Omental fat pad (tissue), 4 donors: ENCODE data around the gene SGO1. TPM values are rescaled to one million over a fixed set of nuclear protein-coding genes. Genes with fewer than 3 reads are reported as not detected.
"Not testable (repeated sequence)": the region's sequence is repeated elsewhere in the genome, so short reads cannot be mapped to it uniquely, and the experiment has no call there.

ENCODE experiments used
- ATAC-seq: fragments of 150-250 bp; one replicate; pipeline ENCODE4 v1.9.1; 2016; ENCODE audit warnings: mild to moderate bottlenecking, moderate library complexity; ENCODE audit not compliant: low FRiP score
- DNase-seq: peaks from one replicate; pipeline ENCODE4 v3.0.0-alpha.2; 2019; ENCODE audit warnings: low spot score
- total RNA-seq, 4 donors: library from RNA; depleted of rRNA; stranded (reverse); fragments of >200 nt; gene quantifications; one replicate each; pipeline ENCODE4 v1.1.0, GENCODE V29; 2016
- TF ChIP-seq, protein P1 (sequence below), 3 donors: fragments of 450-650 bp; IDR thresholded peaks; one replicate each; pipeline ENCODE4 v1.5.1; 2016 to 2017; ENCODE audit warnings: antibody characterized with exemption in 3 of 3, mild to moderate bottlenecking in 3 of 3, moderate library complexity in 2 of 3

Gene SGO1
- total RNA-seq, 4 donors from 2014 or later: 2.3 TPM; not detected in 3

DNA sequence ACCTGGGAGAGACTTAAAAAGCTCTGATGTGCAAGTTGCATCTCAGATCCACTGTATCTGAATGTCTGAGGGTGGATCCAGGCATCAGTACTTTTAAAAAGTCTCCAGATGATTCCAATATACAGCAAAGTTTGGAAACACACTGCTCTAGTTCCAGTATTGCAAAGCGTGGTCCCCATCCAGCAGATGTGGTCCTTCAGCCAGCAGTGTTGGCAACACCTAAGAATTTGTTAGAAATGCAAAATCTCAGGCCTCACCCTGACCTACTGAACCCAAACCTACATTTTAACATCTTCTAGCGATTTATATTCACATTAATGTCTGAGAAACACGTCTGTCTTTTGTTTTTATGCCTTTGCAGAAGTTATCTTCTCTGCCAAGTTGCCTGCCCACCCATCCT lies 32.2 kb upstream of the SGO1 start:
- TF ChIP-seq, protein P1, sequence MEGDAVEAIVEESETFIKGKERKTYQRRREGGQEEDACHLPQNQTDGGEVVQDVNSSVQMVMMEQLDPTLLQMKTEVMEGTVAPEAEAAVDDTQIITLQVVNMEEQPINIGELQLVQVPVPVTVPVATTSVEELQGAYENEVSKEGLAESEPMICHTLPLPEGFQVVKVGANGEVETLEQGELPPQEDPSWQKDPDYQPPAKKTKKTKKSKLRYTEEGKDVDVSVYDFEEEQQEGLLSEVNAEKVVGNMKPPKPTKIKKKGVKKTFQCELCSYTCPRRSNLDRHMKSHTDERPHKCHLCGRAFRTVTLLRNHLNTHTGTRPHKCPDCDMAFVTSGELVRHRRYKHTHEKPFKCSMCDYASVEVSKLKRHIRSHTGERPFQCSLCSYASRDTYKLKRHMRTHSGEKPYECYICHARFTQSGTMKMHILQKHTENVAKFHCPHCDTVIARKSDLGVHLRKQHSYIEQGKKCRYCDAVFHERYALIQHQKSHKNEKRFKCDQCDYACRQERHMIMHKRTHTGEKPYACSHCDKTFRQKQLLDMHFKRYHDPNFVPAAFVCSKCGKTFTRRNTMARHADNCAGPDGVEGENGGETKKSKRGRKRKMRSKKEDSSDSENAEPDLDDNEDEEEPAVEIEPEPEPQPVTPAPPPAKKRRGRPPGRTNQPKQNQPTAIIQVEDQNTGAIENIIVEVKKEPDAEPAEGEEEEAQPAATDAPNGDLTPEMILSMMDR (IDR thresholded peaks at IDR 0.05): no peak
- no peak for ATAC-seq
- no peak for DNase-seq

DNA sequence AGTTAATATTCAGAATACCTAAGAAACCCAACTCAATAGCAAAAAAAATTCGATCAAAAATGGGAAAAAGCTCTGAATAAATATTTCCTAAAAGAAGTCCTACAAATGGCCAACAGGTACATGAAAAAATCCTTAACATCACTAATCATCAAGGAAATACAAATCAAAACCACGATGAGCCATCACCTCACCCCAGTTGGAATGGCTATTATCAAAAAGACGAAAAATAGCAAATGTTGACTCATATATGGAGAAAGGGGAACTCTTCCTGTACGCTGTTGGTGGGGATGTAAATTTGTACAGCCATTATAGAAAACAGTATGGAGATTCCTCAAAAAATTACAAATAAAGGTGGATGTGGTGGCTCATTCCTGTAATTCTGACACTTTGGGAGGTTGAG lies 29.6 kb upstream of the SGO1 start:
- DNase-seq (no peak), ATAC-seq (no peak)
- TF ChIP-seq, protein P1 (IDR thresholded peaks at IDR 0.05): no peak

DNA sequence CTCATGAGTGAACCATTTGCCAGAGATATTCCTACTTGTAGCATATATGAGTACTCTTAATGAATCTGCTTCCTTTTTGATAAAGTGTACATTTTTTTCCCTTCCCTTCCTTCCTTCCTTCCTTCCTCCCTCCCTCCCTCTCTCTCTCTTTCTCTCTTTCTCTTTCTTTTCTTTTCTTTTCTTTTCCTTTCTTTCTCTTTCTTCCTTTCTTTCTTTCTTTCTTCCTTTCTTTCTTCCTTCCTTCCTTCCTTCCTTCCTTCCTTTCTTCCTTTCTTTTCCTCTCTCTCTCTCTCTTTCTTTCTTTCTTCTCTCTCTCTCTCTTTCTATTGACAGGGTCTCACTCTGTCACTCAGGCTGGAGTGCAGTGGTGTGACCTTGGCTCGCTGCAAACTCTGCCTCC lies 27.5 kb upstream of the SGO1 start:
- DNase-seq, ATAC-seq: not testable (repeated sequence)

DNA sequence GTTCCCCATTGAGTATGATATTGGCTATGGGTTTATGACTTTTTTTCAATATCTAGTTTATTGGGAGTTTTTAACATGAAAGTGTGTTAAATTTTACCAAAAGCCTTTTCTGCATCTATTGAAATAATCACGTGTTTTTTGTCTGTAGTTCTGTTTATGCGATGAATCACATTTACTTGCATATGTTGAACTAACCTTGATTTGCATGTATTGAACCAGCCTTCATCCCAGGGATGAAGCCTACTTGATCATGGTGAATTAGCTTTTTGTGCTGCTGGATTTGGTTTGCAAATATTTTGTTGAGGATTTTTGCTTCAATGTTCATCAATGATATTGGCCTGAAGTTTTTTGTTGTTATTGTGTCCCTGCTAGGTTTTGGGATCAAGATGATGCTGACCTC lies 21.9 kb upstream of the SGO1 start:
- DNase-seq, ATAC-seq: not testable (repeated sequence)

DNA sequence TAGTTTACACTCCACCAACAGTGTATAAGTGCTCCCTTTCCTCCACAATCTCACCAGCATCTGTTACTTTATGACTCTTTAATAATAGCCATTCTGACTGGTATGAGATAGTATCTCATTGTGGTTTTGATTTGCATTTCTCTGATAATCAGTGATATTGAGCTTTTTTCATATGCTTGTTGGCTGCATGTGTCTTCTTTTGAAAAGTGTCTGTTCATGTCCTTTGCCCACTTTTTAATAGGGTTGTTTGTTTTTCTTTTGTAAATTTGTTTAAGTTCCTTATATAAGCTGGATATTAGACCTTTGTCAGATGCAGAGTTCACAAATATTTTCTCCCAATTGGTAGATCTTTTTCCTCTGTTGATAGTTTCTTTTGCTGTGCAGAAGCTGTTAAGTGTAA lies 19.9 kb upstream of the SGO1 start:
- not testable (repeated sequence) for ATAC-seq, DNase-seq

DNA sequence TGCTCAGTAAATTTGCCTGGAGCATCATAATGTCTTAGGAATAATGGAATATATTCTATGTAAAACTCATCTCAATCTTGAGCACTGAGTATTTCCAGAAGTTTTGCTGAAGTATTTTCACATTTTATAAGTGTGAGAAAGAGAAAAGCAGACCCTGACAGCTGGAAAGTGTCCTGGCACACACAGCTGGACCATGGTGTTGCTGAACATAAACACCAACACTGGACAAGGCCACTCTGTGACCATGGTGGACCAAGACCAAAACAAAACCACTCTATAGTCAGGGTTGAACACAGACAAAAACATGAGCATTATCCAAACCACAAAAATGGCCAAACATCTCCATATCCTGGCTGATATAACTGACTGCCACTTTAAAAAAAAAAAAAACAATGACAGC lies 15.1 kb upstream of the SGO1 start:
- ATAC-seq: no peak
- TF ChIP-seq, protein P1 (IDR thresholded peaks at IDR 0.05): no peak
- DNase-seq: no peak

DNA sequence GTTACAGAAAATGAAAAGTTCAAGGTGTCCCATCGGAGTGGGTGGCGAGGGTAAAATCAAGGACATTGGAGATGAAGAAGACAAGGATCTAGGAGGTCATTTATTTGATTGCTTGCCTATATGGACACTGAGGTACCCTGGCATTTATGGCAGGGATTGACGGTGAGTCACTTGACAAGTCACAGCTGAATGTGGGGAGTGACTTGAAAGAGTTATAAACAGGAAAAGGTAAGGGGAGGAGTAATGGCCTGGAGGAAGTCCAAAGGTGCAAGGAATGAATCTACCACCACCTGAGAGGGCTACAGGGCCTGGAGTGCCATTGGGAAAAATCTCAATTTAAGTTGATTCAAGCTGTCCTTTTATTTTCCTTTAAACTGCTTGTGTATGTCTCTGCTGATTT lies 11.8 kb upstream of the SGO1 start:
- no peak for DNase-seq
- TF ChIP-seq, protein P1 (IDR thresholded peaks at IDR 0.05): no peak
- no peak for ATAC-seq

DNA sequence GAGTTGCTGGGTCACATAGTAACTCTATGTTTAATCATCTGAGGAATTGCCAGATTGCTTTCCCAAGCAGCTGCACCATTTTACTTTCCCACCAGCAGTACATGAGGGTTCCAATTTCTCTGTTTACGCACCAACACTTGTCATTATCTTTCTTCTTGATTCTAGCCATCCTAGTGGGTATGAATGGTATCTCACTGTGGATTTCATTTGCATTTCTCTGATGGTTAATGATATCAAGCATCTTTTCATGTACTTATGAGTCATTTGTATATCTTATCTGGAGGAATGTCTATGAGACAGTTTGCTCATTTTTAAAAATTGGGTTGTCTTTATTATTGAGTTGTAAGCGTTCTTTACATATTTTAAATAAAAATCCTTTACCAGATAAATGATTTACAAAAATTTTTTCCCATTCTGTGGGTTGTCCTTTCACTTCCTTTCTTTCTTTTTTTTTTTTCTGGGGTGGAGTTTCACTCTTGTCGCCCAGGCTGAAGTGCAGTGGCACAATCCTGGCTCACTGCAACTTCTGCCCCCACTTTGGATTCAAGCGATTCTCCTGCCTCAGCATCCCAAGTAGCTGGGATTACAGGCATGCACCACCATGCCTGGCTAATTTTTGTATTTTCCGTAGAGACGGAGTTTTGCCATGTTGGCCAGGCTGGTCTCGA lies 8.9 kb upstream of the SGO1 start:
- ATAC-seq (no peak), DNase-seq (no peak)
- TF ChIP-seq, protein P1 (IDR thresholded peaks at IDR 0.05): no peak

DNA sequence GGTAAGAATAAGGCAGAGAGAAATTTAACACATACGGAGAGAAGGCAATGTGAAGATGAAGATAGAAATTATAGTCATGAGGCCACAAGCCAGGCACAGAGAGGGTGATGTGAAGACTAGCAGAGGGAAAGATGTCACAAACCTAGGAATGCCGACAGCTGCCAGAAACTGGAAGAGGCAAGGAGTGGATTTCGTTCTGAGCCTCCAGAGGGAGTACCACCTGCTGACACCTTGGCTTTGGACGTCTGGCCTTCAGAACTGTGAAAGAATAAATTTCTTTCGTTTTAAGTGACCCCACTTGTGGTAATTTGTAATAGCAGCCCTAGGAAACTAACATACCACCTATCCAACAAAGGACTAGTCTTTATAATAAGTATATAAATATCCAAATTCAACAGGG lies 5.0 kb upstream of the SGO1 start:
- no peak for DNase-seq
- no peak for ATAC-seq
- TF ChIP-seq, protein P1 (IDR thresholded peaks at IDR 0.05): no peak
